Measurements from ENCODE around the gene NANP.
"Not testable (repeated sequence)": the region's sequence is repeated elsewhere in the genome, so short reads cannot be mapped to it uniquely, and the experiment has no call there.

NANP gene

GRCh38 chr20:25623736-25624499 lies at the start of gene NANP:
TSS of gene NANP (minus strand) at chr20:25624014. CDS start at chr20:25623948, 66 bp downstream.
- DNase-seq: peak; percentile 99

- DNase-seq: no peak
Measured at GRCh38 chr20:25672659-25673235, 48.9 kb upstream of the NANP start.

GRCh38 chr20:25669826-25670422 lies 46.1 kb upstream of the NANP start:
- DNase-seq: no peak

GRCh38 chr20:25668446-25668845 lies 44.6 kb upstream of the NANP start:
- DNase-seq: no peak

- no peak for DNase-seq
Measured at GRCh38 chr20:25659999-25660398, 36.2 kb upstream of the NANP start.

GRCh38 chr20:25654487-25654886 lies 30.7 kb upstream of the NANP start:
- no peak for DNase-seq

- DNase-seq: not testable (repeated sequence)
Measured at GRCh38 chr20:25652866-25653265, 29.1 kb upstream of the NANP start.

- DNase-seq: no peak
Measured at GRCh38 chr20:25644814-25645213, 21.0 kb upstream of the NANP start.

GRCh38 chr20:25643716-25644115 lies 19.9 kb upstream of the NANP start:
- DNase-seq: no peak

GRCh38 chr20:25637247-25637646 lies 13.4 kb upstream of the NANP start:
- DNase-seq: no peak

GRCh38 chr20:25632940-25633790 lies 9.4 kb upstream of the NANP start:
- DNase-seq: no peak

GRCh38 chr20:25630615-25631014 lies 6.8 kb upstream of the NANP start:
- not testable (repeated sequence) for DNase-seq

GRCh38 chr20:25629816-25630499 lies 6.1 kb upstream of the NANP start:
- DNase-seq: no peak

- DNase-seq: no peak
Measured at GRCh38 chr20:25626779-25627178, 3.0 kb upstream of the NANP start.

GRCh38 chr20:25624500-25624939 lies 706 bp upstream of the NANP start:
- DNase-seq: no peak

GRCh38 chr20:25623225-25623735 lies 534 bp downstream of the NANP start:
- no peak for DNase-seq

- no peak for DNase-seq
Measured at GRCh38 chr20:25622450-25623224, 1.2 kb downstream of the NANP start.

- DNase-seq: no peak
Measured at GRCh38 chr20:25622049-25622448, 1.8 kb downstream of the NANP start.

- DNase-seq: no peak
Measured at GRCh38 chr20:25619514-25619913, 4.3 kb downstream of the NANP start.

- no peak for DNase-seq
Measured at GRCh38 chr20:25608774-25609173, 15.0 kb downstream of the NANP start.

- DNase-seq: no peak
Measured at GRCh38 chr20:25606094-25606695, 17.6 kb downstream of the NANP start.
